Endodermal cell (in vitro differentiated cells): ENCODE data around the gene LGALS3. TPM values are rescaled to one million over a fixed set of nuclear protein-coding genes. Genes with fewer than 3 reads are reported as not detected.

Experiments
- DNase-seq: peaks from one replicate; pipeline ENCODE4 v3.0.0-alpha.2; 2017
- H3K27ac ChIP-seq: 2 replicates; pipeline ENCODE4 v1.5.1; 2013; ENCODE audit warnings: mild to moderate bottlenecking, low read depth, low read length, moderate library complexity
- H3K27me3 ChIP-seq: 2 replicates; pipeline ENCODE4 v1.6.1; 2013; ENCODE audit warnings: mild to moderate bottlenecking, low read length, moderate library complexity; ENCODE audit not compliant: insufficient read depth, control insufficient read depth, poor library complexity, severe bottlenecking
- H3K36me3 ChIP-seq: 2 replicates; pipeline ENCODE4 v1.7.0; 2013; ENCODE audit warnings: mild to moderate bottlenecking, low read length, moderate library complexity; ENCODE audit not compliant: control insufficient read depth, insufficient read depth
- H3K4me1 ChIP-seq: one replicate; pipeline ENCODE4 v1.7.0; 2013; ENCODE audit warnings: low read length; ENCODE audit not compliant: control insufficient read depth, insufficient read depth
- H3K4me3 ChIP-seq: 2 replicates; pipeline ENCODE4 v1.5.1; 2013; ENCODE audit warnings: mild to moderate bottlenecking, low read length, moderate library complexity
- H3K9ac ChIP-seq: 2 replicates; pipeline ENCODE4 v1.6.1; 2013; ENCODE audit warnings: mild to moderate bottlenecking, low read length, moderate library complexity; ENCODE audit not compliant: poor library complexity, severe bottlenecking; ENCODE audit errors: extremely low read depth
- H3K9me3 ChIP-seq: 2 replicates; pipeline ENCODE4 v1.6.1; 2013; ENCODE audit warnings: mild to moderate bottlenecking, low read length, moderate library complexity; ENCODE audit not compliant: control insufficient read depth
- H3K27ac Mint-ChIP-seq: 2 replicates; pipeline ENCODE4 v1.8.0; 2020; ENCODE audit warnings: mixed read lengths
- H3K27me3 Mint-ChIP-seq: 2 replicates; pipeline ENCODE4 v1.8.0; 2021; ENCODE audit warnings: mild to moderate bottlenecking, mixed read lengths; ENCODE audit not compliant: insufficient read depth
- H3K36me3 Mint-ChIP-seq: 2 replicates; pipeline ENCODE4 v1.8.0; 2020; ENCODE audit warnings: low read depth, mixed read lengths
- H3K4me1 Mint-ChIP-seq: 2 replicates; pipeline ENCODE4 v1.8.0; 2020; ENCODE audit warnings: mixed read lengths
- H3K4me3 Mint-ChIP-seq: 2 replicates; pipeline ENCODE4 v1.8.0; 2020; ENCODE audit warnings: mild to moderate bottlenecking, moderate library complexity, mixed read lengths
- H3K9me3 Mint-ChIP-seq: 2 replicates; pipeline ENCODE4 v1.8.0; 2020; ENCODE audit warnings: mild to moderate bottlenecking, mixed read lengths
- CTCF ChIP-seq: fragments of 200-600 bp; sonication (generic); conservative IDR thresholded peaks from 2 replicates; pipeline ENCODE4 v1.5.0; 2021; ENCODE audit warnings: antibody characterized with exemption, mild to moderate bottlenecking
- WGBS, 2 experiments: methylation state at CpG; one replicate each; pipeline versions ENCODE4 v1.1.5 to v1.1.7; 2013; ENCODE audit warnings: missing lambda C conversion rate in 2 of 2, mixed read lengths in 1 of 2; ENCODE audit not compliant: insufficient coverage in 1 of 2, insufficient read length in 1 of 2; 5-methylcytosine and 5-hydroxymethylcytosine counted together
- total RNA-seq, 2 donors: library from RNA; stranded (reverse); fragmentation: NEBNext Ultra II Directional in 1 of 2; extraction: Animal tissue kit (Norgen Biotek cat#: 25700) in 1 of 2; gene quantifications; 2 replicates in 1 of 2; 3 replicates in 1 of 2; pipeline ENCODE4 v1.2.1, GENCODE V29; 2021

The LGALS3 gene
- total RNA-seq, 2 donors from 2014 or later, result 1.0 to 2.0 TPM

- 3% methylated on average over 41 to 53 of the region's 53 CpGs for WGBS, 2 experiments
- no peaks in the 10 kb centered on the region for H3K36me3 Mint-ChIP-seq
These were observed 560 bp downstream of the LGALS3 start for GRCh38 chr14:55129428-55130195.

GRCh38 chr14:55130196-55130550 lies 1.1 kb downstream of the LGALS3 start:
- Mint-ChIP-seq H3K27ac (no peak overlapping the region), H3K27me3 (peaks cover 70% of the 10 kb centered on the region)
- 57 to 69% methylated on average over 10 of the region's 10 CpGs for WGBS, 2 experiments

More at GRCh38 chr14:55129428-55130195, 560 bp downstream of the LGALS3 start:
- TF ChIP-seq CTCF, result no peak
- peaks cover 5% of the 10 kb centered on the region for H3K4me1 Mint-ChIP-seq
- Histone ChIP-seq H3K36me3 (no peaks in the 10 kb centered on the region), H3K4me1 (no peaks in the 10 kb centered on the region), H3K9me3 (no peaks in the 10 kb centered on the region), H3K4me3 (peak overlapping the region; percentile 72), H3K27ac (no peak overlapping the region), H3K9ac (no peak overlapping the region), H3K27me3 (peaks cover 70% of the 10 kb centered on the region)
- peaks cover 74% of the 10 kb centered on the region for H3K27me3 Mint-ChIP-seq
- no peaks in the 10 kb centered on the region for H3K9me3 Mint-ChIP-seq
- DNase-seq, result peak; percentile 83
- H3K4me3 Mint-ChIP-seq, result peak overlapping the region; percentile 53
- no peak overlapping the region for H3K27ac Mint-ChIP-seq

GRCh38 chr14:55131370-55132137 lies 2.5 kb downstream of the LGALS3 start:
- DNase-seq, result no peak
- Histone ChIP-seq H3K9me3 (no peaks in the 10 kb centered on the region), H3K36me3 (no peaks in the 10 kb centered on the region), H3K4me3 (no peak overlapping the region), H3K4me1 (no peaks in the 10 kb centered on the region), H3K27ac (no peak overlapping the region), H3K27me3 (peaks cover 59% of the 10 kb centered on the region), H3K9ac (no peak overlapping the region)
- WGBS, 2 experiments, result 90 to 92% methylated on average over 7 of the region's 7 CpGs
- Mint-ChIP-seq H3K4me1 (peaks cover 5% of the 10 kb centered on the region), H3K36me3 (no peaks in the 10 kb centered on the region), H3K27me3 (peaks cover 57% of the 10 kb centered on the region), H3K4me3 (no peak overlapping the region), H3K9me3 (no peaks in the 10 kb centered on the region), H3K27ac (no peak overlapping the region)
- peak; percentile 15 for TF ChIP-seq CTCF

More at GRCh38 chr14:55130196-55130550, 1.1 kb downstream of the LGALS3 start:
- Mint-ChIP-seq H3K9me3 (no peaks in the 10 kb centered on the region), H3K4me3 (peak overlapping the region; percentile 53), H3K4me1 (peaks cover 5% of the 10 kb centered on the region), H3K36me3 (no peaks in the 10 kb centered on the region)
- Histone ChIP-seq H3K4me3 (peak overlapping the region; percentile 72), H3K4me1 (no peaks in the 10 kb centered on the region), H3K27ac (no peak overlapping the region), H3K9ac (no peak overlapping the region), H3K36me3 (no peaks in the 10 kb centered on the region), H3K9me3 (no peaks in the 10 kb centered on the region), H3K27me3 (peaks cover 70% of the 10 kb centered on the region)
- DNase-seq, result peak; percentile 67
- no peak for TF ChIP-seq CTCF
